GM12874 (cell line): ENCODE data around the gene ZFP36.

Experiments
- TF ChIP-seq, protein P1 (sequence below): IDR thresholded peaks from 2 replicates; pipeline ENCODE4 v1.5.1; 2011; ENCODE audit warnings: low read depth, mild to moderate bottlenecking, control low read depth, low read length, moderate library complexity; ENCODE audit not compliant: insufficient read depth

Gene ZFP36, protein sequence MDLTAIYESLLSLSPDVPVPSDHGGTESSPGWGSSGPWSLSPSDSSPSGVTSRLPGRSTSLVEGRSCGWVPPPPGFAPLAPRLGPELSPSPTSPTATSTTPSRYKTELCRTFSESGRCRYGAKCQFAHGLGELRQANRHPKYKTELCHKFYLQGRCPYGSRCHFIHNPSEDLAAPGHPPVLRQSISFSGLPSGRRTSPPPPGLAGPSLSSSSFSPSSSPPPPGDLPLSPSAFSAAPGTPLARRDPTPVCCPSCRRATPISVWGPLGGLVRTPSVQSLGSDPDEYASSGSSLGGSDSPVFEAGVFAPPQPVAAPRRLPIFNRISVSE

DNA sequence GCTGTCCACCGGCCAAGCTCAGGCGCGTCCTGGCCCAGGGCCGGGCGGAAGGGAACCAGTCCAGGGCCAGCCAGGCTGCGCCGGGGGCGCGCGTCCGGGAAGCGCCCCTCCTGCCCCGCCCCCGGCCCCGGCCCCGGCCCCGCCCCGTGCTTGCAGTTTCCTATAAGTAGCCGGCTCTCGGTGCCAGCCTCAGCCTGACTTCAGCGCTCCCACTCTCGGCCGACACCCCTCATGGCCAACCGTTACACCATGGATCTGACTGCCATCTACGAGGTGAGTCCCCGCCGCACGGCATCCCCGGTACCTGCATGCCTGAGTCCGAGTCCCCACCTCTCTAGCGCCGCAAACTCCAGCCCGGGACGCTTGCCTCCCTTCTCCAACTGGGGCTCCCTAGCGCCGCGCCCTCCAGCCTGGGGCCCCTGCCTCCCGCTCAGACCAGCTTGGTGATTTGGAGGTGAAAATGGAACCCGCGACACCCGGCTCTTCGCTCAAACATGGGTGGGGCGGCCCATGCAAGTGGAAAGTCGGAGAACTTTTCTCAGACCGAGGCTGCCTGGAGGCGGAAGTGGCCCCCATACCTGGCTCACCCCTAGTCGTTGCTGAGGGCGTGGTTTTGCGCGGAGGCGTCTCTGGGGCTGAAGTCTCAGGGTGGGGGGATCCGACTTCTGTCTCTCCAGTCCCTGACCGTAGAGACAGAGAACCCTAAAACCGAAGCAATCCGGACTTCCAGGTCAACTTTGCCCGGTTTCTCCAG is at the start of gene ZFP36:
TSS of gene ZFP36 (plus strand) at position 192 of the 754 bp plus-strand sequence. CDS start at position 250, 58 bp downstream.
- TF ChIP-seq, protein P1, sequence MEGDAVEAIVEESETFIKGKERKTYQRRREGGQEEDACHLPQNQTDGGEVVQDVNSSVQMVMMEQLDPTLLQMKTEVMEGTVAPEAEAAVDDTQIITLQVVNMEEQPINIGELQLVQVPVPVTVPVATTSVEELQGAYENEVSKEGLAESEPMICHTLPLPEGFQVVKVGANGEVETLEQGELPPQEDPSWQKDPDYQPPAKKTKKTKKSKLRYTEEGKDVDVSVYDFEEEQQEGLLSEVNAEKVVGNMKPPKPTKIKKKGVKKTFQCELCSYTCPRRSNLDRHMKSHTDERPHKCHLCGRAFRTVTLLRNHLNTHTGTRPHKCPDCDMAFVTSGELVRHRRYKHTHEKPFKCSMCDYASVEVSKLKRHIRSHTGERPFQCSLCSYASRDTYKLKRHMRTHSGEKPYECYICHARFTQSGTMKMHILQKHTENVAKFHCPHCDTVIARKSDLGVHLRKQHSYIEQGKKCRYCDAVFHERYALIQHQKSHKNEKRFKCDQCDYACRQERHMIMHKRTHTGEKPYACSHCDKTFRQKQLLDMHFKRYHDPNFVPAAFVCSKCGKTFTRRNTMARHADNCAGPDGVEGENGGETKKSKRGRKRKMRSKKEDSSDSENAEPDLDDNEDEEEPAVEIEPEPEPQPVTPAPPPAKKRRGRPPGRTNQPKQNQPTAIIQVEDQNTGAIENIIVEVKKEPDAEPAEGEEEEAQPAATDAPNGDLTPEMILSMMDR: no peak

DNA sequence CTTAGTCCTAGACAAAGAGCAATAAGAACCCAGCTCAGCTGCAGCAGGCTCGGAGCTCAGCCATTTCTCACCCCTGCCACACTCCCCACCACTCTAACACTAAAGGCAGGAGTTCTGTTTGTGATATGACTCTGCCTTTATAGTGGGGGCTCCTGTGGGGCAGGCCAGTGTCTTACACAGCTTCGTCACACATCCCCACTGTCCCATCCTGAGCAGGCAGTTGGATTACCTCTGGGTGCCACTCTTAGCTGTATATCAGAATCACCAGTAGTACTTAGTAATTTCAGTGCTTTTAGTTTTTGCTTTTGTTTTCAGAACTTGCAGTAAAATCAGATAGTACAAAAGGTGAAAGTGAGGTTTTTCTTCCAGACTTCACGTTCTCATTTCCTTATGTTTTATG is 47.6 kb upstream of the ZFP36 start:
- TF ChIP-seq, protein P1: no peak

DNA sequence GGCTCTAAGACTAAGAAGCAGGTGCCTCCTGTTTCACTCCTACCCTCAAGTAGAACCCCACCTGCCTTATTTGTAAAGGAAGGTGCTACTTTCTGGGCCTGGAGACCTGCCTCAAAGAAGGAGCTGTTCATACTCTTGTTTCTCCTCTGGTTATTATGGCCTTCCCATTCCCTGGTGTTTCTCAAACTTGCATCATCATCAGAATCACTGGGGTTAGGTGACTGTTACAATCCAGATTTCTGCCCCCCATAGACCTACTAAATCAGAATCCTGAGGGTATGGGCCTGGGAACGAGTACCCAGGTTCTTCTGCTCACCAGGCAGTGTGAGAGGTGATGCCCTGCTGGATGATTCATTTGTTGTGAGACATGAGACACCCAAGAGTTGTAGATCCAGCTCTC is 46.0 kb upstream of the ZFP36 start:
- TF ChIP-seq, protein P1: no peak

DNA sequence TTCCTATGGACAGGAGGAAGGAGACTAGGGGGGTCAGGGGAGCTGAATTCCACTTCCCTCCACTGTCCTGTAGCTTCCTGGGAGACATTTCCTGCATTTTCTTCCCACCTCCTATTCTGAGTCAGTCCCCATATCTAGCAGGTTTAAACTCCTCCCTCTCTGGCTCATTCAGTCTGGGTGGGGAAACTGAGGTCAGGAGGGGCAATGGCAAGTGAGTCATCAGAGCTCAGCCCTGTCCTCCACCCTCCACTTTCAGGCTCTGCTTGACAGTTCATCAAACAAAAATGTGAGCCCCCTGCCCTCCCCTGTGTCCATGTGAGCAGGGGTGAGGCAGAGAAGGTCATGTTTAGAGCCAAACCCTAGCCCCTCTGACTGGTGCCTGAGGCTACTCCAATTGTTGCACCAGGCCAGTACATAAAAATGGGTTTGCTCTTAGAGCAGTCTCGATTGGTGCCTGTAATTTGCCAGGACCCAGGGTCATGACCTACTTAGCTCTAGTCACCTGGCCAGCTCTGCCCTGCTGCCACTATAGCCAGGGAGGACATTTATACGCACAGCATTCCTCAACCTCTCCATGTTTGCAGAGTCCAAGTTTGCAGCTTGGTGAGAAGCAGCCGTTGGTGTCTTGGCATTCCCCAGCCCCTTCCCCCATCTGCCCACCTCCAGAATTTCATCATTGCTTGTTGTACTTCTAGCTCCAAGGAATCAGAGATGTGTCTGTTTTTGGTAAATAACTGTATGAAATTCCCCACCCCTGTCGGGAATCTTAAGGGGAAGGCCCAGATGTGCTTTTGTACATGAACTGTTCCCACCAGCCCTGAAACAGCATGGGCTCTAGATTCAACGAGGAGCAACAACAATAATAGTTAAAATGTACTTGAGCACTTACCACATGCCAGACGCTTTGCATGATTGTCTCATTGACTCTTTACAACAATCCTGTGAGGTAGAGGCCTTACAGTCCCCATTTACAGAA is 43.7 kb upstream of the ZFP36 start:
- TF ChIP-seq, protein P1: no peak

DNA sequence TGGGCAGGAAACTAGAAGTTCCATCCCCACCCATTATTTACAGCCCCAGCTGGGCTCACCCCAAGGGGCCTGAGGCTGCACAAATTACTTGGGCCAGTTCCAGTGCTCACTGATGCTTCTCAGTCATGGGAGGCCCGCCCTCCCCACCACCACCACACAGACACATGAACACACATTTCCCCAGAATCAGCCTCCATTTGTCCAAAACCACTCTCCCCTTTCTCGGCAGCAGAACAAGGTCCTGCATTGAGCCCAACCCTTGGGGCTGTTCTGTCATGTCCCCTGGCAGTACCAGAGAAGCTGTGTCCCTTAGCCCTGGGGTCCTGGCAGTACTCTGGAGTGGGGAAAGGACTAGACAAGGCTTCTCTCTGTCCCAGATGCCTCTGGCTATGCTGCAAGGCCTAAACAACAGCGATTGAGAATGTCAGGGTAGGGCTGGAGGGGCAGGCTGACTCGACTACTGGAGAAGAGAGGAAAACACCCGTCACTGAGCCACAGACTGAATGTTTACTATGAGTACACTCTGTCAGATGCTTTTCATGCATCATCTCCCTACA is 42.7 kb upstream of the ZFP36 start:
- TF ChIP-seq, protein P1: no peak

DNA sequence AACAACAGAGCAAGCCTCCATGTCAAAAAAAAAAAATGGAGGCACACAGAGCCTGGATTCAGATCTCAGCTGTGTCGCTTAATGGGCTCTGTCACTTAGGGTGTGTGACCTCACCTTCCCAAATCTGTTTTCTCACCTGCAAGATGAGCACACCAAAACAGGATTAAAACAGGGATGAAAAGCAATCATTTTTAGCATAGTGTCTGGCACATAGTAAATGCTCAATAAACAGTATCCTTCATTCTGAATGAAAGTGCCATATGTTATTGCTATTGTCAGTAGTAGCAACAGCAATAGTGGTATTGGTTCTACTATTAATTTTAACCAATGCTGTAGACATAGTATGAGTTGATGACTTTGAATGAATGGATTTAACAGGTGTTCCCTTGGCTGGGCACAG is 41.1 kb upstream of the ZFP36 start:
- TF ChIP-seq, protein P1: no peak
